ENCODE data around the gene DYRK1A.
"Not testable (repeated sequence)": the region's sequence is repeated elsewhere in the genome, so short reads cannot be mapped to it uniquely, and the experiment has no call there.

The DYRK1A gene

GRCh38 chr21:37366482-37367316 lies at the start of gene DYRK1A:
DYRK1A (plus strand) TSS chr21:37366773; CDS start chr21:37420375, 53,602 bp downstream.
- DNase-seq (ENCODE audit: low read depth, low spot score), result peak; percentile 100

- no peak for DNase-seq (ENCODE audit: low read depth, low spot score)
These were observed 47.0 kb upstream of the DYRK1A start for GRCh38 chr21:37319551-37319950.

- DNase-seq (ENCODE audit: low read depth, low spot score), result no peak
These were observed 44.5 kb upstream of the DYRK1A start for GRCh38 chr21:37322084-37322483.

GRCh38 chr21:37324558-37324957 lies 42.0 kb upstream of the DYRK1A start:
- no peak for DNase-seq (ENCODE audit: low read depth, low spot score)

GRCh38 chr21:37328147-37328546 lies 38.4 kb upstream of the DYRK1A start:
- DNase-seq (ENCODE audit: low read depth, low spot score), result not testable (repeated sequence)

GRCh38 chr21:37331411-37331810 lies 35.2 kb upstream of the DYRK1A start:
- no peak for DNase-seq (ENCODE audit: low read depth, low spot score)

- DNase-seq (ENCODE audit: low read depth, low spot score), result no peak
These were observed 31.5 kb upstream of the DYRK1A start for GRCh38 chr21:37335053-37335452.

- no peak for DNase-seq (ENCODE audit: low read depth, low spot score)
These were observed 29.4 kb upstream of the DYRK1A start for GRCh38 chr21:37337179-37337578.

- no peak for DNase-seq (ENCODE audit: low read depth, low spot score)
These were observed 28.7 kb upstream of the DYRK1A start for GRCh38 chr21:37337831-37338230.

GRCh38 chr21:37338671-37339551 lies 27.7 kb upstream of the DYRK1A start:
- no peak for DNase-seq (ENCODE audit: low read depth, low spot score)

GRCh38 chr21:37339552-37339939 lies 27.0 kb upstream of the DYRK1A start:
- no peak for DNase-seq (ENCODE audit: low read depth, low spot score)

GRCh38 chr21:37341254-37341960 lies 25.2 kb upstream of the DYRK1A start:
- no peak for DNase-seq (ENCODE audit: low read depth, low spot score)

GRCh38 chr21:37342046-37342632 lies 24.4 kb upstream of the DYRK1A start:
- no peak for DNase-seq (ENCODE audit: low read depth, low spot score)

GRCh38 chr21:37346841-37347430 lies 19.6 kb upstream of the DYRK1A start:
- no peak for DNase-seq (ENCODE audit: low read depth, low spot score)

- DNase-seq (ENCODE audit: low read depth, low spot score), result no peak
These were observed 17.9 kb upstream of the DYRK1A start for GRCh38 chr21:37348664-37349063.

- no peak for DNase-seq (ENCODE audit: low read depth, low spot score)
These were observed 16.1 kb upstream of the DYRK1A start for GRCh38 chr21:37350472-37350871.

- DNase-seq (ENCODE audit: low read depth, low spot score), result no peak
These were observed 9.9 kb upstream of the DYRK1A start for GRCh38 chr21:37356706-37357105.

GRCh38 chr21:37357691-37358090 lies 8.9 kb upstream of the DYRK1A start:
- no peak for DNase-seq (ENCODE audit: low read depth, low spot score)

GRCh38 chr21:37358397-37358796 lies 8.2 kb upstream of the DYRK1A start:
- no peak for DNase-seq (ENCODE audit: low read depth, low spot score)

- DNase-seq (ENCODE audit: low read depth, low spot score), result no peak
These were observed 2.6 kb upstream of the DYRK1A start for GRCh38 chr21:37363936-37364335.

- no peak for DNase-seq (ENCODE audit: low read depth, low spot score)
These were observed 1.9 kb upstream of the DYRK1A start for GRCh38 chr21:37364722-37365121.

Data from smooth muscle cell of the brain vasculature (primary cell).